Activated naive CD4-positive, alpha-beta T cell treated with anti-CD3 and anti-CD28 coated beads, Interleukin-2, amount 50 U/mL, for 72 hours (primary cell): ENCODE results near the gene SUFU. TPM values are rescaled to one million over a fixed set of nuclear protein-coding genes. Genes with fewer than 3 reads are reported as not detected.
A peak's percentile ranks its signal among the peaks of the same experiment; 100 is the strongest.

Experiments used
- ATAC-seq, 2 donors: fragments of 150-1000 bp; cut with Tn5 transposase; 2 replicates each; pipeline ENCODE4 v1.10.0; 2021; ENCODE audit warnings: mild to moderate bottlenecking in 2 of 2, moderate library complexity in 2 of 2
- DNase-seq, 2 donors: peaks; one replicate each; pipeline ENCODE4 v3.0.0; 2021 to 2022; ENCODE audit warnings: low spot score in 2 of 2
- H3K27ac Mint-ChIP-seq, 2 donors: one replicate each; pipeline ENCODE4 v1.8.0; 2022; ENCODE audit warnings: mild to moderate bottlenecking in 2 of 2, mixed read lengths in 2 of 2
- H3K36me3 Mint-ChIP-seq, 2 donors: one replicate each; pipeline ENCODE4 v1.8.0; 2022; ENCODE audit warnings: mixed read lengths in 2 of 2
- H3K9me3 Mint-ChIP-seq, 2 donors: one replicate each; pipeline ENCODE4 v1.8.0; 2022; ENCODE audit warnings: mixed read lengths in 2 of 2
- total RNA-seq, 2 donors: library from RNA; stranded (reverse); gene quantifications; one replicate each; pipeline ENCODE4 v1.2.3, GENCODE V29; 2022

The SUFU gene
- total RNA-seq, 2 donors from 2014 or later: 9.1 to 9.9 TPM

DNA sequence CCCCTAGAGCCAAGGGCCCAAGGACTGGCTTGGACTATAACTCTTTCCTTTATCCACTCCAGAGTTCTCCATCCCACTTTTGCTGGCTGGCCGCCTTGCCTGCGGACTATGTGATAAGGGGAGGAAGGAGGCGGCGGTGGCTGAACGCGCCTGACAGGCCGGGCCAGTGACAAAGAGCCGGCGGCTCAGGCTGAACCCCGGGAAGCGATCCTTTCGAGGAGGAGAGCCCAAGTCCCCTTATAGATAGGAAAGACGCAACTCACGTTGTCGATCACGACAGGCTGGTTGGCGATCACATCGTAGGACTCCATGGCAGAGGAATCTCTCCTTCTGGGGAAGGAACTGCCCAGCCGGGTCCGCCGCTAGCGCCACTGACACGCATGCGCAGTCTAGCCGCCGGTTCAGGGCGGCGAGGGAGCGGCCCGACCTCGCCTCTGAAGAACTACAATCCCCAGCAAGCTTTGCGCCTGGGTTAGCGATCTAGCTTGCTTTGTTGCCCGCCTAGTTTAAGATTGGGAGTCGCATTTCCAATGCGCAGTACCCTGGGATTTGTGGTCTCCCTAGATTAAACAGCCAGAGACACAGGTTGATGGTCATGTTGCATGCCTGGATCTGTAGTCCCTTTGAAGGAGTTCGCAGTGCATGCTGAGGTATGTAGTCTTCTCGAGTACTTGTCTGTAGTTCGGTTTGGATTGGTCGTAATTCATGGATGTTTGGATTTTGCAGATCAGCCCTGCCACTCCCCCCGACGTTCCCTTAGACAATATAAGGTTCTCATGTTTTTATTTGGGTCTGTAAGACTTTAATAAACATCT is 1.2 kb upstream of the SUFU start, which contains the start of gene ACTR1A:
ACTR1A (minus strand) TSS at position 376 of the 815 bp plus-strand sequence; CDS start at position 311, 65 bp downstream.
- H3K27ac Mint-ChIP-seq: no peak within 1 kb of the TSS
- ATAC-seq: peak; percentile 55 to 71
- H3K36me3 Mint-ChIP-seq: no peaks in the 10 kb centered on the region
- DNase-seq: peak; percentile 93 to 95
- H3K9me3 Mint-ChIP-seq: no peaks in the 10 kb centered on the region

GRCh38 chr10:102504179-102504975 is 605 bp downstream of the SUFU start:
- no peaks in the 10 kb centered on the region for H3K36me3 Mint-ChIP-seq
- DNase-seq: peak; percentile 50 to 54
- no peak for ATAC-seq
- H3K27ac Mint-ChIP-seq: peak overlapping the region; percentile 78 to 88
- no peaks in the 10 kb centered on the region for H3K9me3 Mint-ChIP-seq

DNA sequence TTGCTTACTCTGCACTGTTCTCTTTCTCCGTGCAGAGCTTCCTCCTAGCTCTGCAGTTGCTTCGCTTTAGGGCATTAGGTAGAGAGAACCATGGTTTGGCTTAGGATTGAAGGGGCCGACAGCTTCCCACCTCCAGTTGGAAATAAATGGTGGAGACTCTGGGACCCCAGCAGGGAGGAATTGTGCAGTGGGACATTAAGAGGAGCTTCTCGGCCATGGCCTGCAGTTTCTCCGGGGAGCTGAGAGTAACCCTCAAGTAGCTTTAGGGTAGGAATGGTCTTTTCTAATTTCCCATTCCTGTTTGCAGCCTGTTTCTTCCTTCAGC is 1.2 kb downstream of the SUFU start:
- H3K27ac Mint-ChIP-seq: peak overlapping the region in 1 of 2 donors; percentile 88

GRCh38 chr10:102505462-102506115 is 1.8 kb downstream of the SUFU start:
- DNase-seq: peak in 1 of 2 donors; percentile 53
- ATAC-seq: no peak
- Mint-ChIP-seq H3K36me3 (no peaks in the 10 kb centered on the region), H3K9me3 (no peaks in the 10 kb centered on the region), H3K27ac (no peak overlapping the region)

More for the DNA sequence above, 1.2 kb downstream of the SUFU start:
- DNase-seq: no peak
- H3K9me3 Mint-ChIP-seq: no peaks in the 10 kb centered on the region
- H3K36me3 Mint-ChIP-seq: no peaks in the 10 kb centered on the region
- ATAC-seq: no peak

GRCh38 chr10:102507521-102507920 is 3.7 kb downstream of the SUFU start:
- ATAC-seq (no peak), DNase-seq (no peak)
- Mint-ChIP-seq H3K9me3 (no peaks in the 10 kb centered on the region), H3K36me3 (no peaks in the 10 kb centered on the region), H3K27ac (no peak overlapping the region)

- Mint-ChIP-seq H3K36me3 (no peaks in the 10 kb centered on the region), H3K27ac (no peak overlapping the region), H3K9me3 (no peaks in the 10 kb centered on the region)
- peak in 1 of 2 donors; percentile 13 for DNase-seq
- ATAC-seq: no peak
Measured at GRCh38 chr10:102508506-102508905, 4.7 kb downstream of the SUFU start.

DNA sequence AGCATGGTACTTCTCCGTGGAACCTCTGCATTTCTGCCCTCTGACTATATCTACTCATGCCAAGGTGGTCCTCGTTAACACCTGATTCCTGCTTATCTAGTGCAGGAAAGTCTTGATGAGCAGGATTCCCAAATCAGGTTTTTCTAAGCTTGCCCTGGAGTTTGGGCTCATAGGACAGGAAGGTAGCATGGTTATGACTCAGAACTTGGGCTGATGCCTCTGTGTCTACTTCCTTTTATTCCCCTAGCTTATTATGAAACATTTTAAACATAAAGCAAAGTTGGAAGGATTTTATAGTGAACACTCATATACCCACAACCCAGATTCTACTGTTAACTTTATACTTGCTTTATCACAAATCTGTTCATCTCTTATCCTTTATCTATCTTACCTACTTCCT is 5.6 kb downstream of the SUFU start:
- ATAC-seq (no peak), DNase-seq (no peak)
- H3K9me3 Mint-ChIP-seq: no peaks in the 10 kb centered on the region
- no peaks in the 10 kb centered on the region for H3K36me3 Mint-ChIP-seq
- no peak overlapping the region for H3K27ac Mint-ChIP-seq

DNA sequence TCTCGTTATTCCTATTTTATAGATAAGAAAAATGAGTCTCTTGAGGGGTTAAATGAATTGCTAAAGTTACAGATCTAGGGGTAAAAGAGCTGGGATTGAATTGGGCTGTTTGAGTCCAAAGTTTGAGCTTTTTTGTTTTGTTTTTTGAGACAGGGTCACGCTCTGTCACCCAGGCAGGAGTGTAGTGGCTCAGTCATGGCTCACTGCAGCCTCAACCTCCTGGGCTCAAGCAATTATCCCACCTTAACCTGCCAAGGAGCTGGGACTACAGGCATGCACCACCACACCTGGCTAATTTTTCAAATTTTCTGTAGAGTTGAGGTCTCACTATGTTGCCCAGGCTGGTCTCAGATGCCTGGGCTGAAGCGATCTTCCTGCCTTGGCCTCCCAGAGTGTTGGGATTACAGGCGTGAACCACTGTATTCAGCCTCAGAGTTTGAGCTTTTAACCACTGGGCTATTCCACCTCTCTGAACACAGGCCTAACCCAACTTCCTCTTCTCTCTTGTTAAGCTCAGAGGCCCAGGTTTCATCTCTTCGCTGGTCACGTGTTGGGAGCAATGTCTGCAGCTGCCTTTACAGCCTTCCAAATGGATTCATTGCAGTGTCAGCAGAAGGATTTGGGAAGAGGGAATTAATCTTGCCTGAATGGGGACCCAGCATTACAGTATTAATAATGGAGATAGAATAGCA is 8.0 kb downstream of the SUFU start:
- H3K27ac Mint-ChIP-seq: no peak overlapping the region
- H3K9me3 Mint-ChIP-seq: no peaks in the 10 kb centered on the region
- ATAC-seq (no peak), DNase-seq (peak in 1 of 2 donors; percentile 6)
- no peaks in the 10 kb centered on the region for H3K36me3 Mint-ChIP-seq

DNA sequence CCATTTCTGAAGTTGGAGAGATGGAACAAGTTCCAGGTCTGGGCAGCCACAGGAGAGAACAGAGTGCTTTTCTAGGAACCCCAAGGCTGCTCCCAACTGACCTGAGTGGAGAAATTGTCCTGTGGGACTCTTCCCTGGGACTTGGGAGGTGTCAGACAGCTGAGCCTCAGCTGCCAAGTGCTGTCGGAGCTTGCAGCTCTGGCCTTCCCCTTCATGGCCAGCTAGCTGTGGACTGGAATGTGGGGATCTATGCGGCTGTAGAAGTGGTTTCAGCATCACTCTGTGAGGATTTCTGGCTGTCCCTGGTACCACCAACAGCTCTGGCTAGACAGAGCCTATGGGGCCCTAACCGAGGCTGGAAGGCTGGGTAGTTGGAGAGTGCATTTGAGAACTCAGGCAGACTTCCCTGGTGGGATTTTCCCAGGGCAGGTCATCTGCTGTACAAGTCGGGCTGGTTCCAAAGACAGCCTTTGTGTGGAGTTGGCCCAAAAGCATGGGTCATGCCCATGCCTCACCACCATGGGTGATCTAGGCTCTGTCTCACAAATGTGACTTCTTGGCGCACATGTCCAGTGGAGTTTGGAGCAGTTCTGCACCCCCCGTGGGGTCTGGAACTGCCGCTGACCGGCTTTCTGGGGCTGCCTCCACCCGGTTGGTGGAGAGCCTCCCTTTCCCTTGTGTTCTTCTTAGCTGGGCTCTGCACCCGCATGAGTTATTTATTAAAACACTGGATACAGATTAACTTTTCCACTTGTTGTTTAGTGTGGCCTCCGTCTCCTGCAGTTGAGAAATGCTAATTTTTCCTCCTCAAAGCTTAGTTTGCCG is 10.9 kb downstream of the SUFU start:
- DNase-seq: no peak
- no peaks in the 10 kb centered on the region for H3K9me3 Mint-ChIP-seq
- peak overlapping the region; percentile 15 to 72 for H3K27ac Mint-ChIP-seq
- H3K36me3 Mint-ChIP-seq: no peaks in the 10 kb centered on the region
- no peak for ATAC-seq

GRCh38 chr10:102515724-102516123 is 12.0 kb downstream of the SUFU start:
- no peak for ATAC-seq
- DNase-seq: no peak
- Mint-ChIP-seq H3K9me3 (no peaks in the 10 kb centered on the region), H3K27ac (no peak overlapping the region), H3K36me3 (no peaks in the 10 kb centered on the region)

- no peaks in the 10 kb centered on the region for H3K9me3 Mint-ChIP-seq
- DNase-seq (no peak), ATAC-seq (no peak)
- no peak overlapping the region for H3K27ac Mint-ChIP-seq
- H3K36me3 Mint-ChIP-seq: no peaks in the 10 kb centered on the region
Measured at GRCh38 chr10:102517553-102517952, 13.8 kb downstream of the SUFU start.

GRCh38 chr10:102519246-102519825 is 15.6 kb downstream of the SUFU start:
- Mint-ChIP-seq H3K27ac (no peak overlapping the region), H3K9me3 (no peaks in the 10 kb centered on the region), H3K36me3 (no peaks in the 10 kb centered on the region)
- no peak for ATAC-seq
- DNase-seq: no peak

- Mint-ChIP-seq H3K36me3 (no peaks in the 10 kb centered on the region), H3K9me3 (no peaks in the 10 kb centered on the region), H3K27ac (peak overlapping the region in 1 of 2 donors; percentile 87)
- DNase-seq (no peak), ATAC-seq (no peak)
Measured at GRCh38 chr10:102522874-102523249, 19.1 kb downstream of the SUFU start.

- Mint-ChIP-seq H3K9me3 (no peaks in the 10 kb centered on the region), H3K36me3 (no peaks in the 10 kb centered on the region), H3K27ac (peak overlapping the region in 1 of 2 donors; percentile 58)
- no peak for DNase-seq
- ATAC-seq: peak; percentile 20 to 67
Measured at GRCh38 chr10:102523250-102524029, 19.7 kb downstream of the SUFU start.

DNA sequence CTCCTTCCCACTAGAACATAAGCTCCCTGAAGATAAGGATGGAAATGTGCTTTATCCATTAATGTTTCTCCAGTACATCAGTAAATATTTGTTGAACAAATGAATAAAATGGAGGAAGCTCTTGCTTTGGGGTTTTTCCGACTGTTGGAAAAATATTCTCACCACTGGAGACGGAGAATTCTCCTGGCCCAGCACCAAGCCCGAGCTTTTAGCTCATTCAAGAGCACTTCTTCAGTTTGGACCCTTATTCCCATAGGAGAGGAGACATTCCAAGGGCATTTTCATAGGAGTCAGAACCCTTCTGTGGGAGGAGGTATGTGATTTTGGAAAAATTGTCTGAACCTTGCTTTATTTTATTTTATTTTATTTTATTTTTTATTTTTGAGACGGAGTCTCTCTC is 21.0 kb downstream of the SUFU start:
- no peaks in the 10 kb centered on the region for H3K36me3 Mint-ChIP-seq
- ATAC-seq (no peak), DNase-seq (no peak)
- H3K9me3 Mint-ChIP-seq: no peaks in the 10 kb centered on the region
- H3K27ac Mint-ChIP-seq: no peak overlapping the region
